HG02623 (cell line): ENCODE measurements around the gene S100A16.
A peak's percentile ranks its signal among the peaks of the same experiment; 100 is the strongest.
"Not testable (repeated sequence)": the region's sequence is repeated elsewhere in the genome, so short reads cannot be mapped to it uniquely, and the experiment has no call there.

ENCODE experiments used
- ATAC-seq: cut with Tn5 transposase; IDR thresholded peaks from one replicate; pipeline ENCODE4 v1.9.1; 2021; ENCODE audit warnings: moderate library complexity; ENCODE audit not compliant: unreplicated experiment

Gene S100A16, protein sequence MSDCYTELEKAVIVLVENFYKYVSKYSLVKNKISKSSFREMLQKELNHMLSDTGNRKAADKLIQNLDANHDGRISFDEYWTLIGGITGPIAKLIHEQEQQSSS

DNA sequence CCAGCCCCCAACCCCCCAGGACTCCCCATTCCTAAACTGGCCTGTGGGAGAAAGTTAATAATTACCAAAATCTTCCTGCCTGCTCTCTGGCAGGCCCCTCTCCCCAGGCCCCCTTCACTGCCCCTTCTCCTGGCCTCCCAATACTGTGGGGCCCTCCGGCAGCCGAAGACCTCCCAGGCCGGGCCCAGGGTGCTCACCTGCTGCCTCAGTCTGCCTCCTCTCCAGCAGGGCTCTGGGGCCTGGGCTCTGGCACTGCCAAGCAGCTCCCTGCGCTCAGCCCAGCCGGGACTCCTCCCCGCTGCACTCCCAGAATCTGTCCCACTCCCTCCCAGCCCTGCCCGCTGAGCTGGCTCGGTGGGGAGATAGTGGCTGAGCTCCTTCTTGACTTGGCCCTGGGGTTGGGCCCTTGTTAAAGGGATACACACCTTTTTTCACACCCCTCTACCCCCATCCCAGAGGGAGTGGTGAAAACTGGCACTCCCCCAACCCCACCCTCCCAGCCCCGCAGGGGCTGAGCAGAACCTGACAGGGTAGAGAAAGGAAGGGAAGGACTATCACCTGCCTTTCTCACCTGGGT is at the start of gene S100A16:
TSS of gene S100A16 (minus strand) at position 383 of the 577 bp plus-strand sequence. CDS start 4,986 bp downstream, outside the sequence.
- ATAC-seq = no peak

DNA sequence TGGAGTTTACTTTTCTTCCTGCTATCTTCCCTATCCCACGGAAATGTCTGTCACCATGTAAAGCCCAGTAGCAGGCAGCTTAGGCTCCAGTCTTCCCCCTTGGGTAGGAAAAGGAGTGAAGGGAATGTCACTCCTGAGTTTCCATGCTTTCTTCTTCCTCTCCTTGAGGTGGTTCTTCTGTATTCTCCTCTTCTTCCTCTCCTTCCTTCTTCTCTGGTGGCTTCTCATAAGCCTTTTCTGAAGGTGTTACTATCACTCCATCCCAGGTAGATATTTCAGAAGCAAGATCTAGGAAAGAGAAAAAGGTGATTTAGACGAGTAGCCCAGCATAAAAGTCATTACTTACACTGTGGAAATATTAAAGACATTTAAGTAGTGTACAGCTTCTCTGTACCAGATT is 49.3 kb upstream of the S100A16 start:
- ATAC-seq = no peak

DNA sequence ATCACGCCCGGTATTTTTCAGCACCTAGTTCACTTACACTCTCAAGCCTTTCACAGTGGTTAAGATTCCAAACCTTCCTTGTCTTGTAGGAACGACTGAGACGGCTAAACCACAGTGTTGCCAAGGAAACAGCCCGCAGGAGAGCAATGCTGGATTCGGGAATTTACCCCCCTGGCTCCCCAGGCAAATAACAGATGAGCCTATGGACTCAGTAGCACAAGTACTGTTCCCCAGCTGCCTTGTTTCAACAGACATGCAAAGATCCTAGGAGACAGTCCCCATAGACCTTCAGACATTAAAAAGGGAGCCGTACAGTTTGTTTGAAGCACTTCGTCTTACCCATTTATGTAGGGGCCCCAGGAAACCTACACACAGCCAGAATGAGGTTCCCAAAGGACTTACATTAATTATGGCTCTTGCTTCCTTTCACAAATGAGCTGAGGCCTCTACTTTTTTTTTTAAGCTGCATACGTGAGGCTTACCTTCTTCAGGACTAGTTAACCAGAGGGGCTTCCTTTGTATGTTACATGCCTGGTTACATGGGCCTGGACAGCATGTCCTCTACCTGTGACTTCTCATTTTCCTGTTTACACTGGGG is 48.3 kb upstream of the S100A16 start:
- ATAC-seq = no peak

DNA sequence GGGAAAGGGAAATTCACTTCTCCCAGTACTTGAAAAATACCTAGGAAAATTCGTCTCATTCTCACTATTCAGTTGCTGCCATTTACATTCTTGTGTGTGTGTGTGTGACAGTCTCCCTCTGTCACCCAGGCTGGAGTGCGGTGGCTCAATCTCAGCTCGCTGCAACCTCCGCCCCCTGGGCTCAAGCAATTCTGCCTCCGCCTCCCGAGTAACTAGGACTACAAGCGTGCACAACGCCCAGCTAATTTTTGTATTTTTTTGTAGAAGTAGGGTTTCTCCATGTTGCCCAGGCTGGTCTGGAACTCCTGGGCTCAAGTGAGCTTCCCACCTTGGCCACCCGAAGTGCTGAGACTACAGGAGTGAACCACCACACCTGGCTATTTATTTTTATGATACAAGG is 46.7 kb upstream of the S100A16 start:
- no peak for ATAC-seq

DNA sequence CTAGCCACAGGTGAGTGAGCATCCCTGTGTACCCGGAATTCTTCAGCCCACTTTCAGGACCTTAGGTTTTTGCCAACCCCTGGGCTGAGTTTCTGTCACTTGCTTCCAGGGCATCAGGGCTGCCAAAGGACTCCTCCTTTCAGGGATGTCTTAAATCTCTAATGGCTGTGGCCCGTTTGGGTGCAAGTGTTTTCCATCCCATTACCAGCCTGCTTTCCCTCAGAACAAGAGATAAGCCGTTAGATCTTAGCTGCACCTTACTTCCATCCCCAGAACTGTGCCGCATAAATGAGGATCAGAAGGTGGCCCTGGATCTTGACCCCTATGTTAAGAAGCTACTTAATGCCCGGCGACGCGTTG is 46.2 kb upstream of the S100A16 start:
- no peak for ATAC-seq

DNA sequence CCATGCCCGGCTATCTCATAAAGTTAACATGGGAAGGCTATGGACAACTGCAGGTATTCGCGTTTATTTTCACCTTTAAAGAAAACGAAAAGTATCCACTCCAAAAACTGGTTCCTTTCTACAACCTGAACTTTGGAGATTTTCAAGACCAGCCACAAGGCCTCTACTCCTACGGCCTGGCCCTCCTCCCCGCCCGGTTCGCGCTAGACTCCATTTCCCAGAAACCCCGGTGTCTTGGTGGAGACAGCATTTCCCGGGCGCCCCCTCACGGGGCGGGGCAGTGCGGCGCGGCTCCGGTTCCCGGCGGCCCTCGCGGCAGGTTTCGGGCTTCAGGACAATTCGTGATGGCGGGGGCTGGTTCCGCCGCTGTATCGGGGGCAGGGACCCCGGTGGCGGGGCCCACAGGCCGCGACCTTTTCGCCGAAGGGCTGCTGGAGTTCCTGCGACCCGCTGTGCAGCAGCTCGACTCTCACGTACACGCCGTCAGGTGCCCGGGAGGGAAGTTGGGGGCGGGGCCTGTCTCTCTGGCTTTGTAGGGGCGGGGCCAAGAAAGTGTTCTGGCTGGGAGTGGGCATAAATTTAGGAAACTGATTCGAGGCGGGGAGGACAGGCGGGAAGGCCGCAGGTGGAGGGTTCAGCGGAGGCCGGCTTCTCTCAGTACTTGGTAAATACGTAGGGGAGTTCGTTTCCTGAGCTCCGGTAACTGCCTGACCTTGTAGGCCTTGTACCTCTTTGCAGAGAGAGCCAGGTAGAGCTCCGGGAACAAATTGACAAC is 45.6 kb upstream of the S100A16 start, which contains the start of gene SNAPIN:
TSS of gene SNAPIN (plus strand) at position 304 of the 775 bp plus-strand sequence. CDS start at position 345, 41 bp downstream.
- ATAC-seq = peak; percentile 94

DNA sequence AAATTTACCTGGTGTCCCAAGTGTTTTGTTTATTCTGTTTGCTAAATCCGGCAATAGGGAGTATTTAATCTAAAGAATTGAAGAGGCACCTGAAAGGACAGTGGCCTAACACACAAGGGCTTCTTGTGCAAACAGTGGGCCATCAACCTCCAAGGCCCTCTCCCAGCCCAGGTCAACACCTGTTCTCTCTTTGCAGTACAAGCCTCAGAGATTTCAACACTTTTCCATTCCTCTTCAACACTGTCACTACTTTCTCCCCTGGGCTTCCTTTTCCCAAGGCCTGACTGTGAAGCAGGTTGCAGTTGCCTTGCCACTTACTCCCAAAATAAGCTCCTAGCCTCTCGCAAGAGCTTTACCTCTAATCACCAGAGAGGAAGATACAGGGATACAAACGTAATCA is 42.4 kb upstream of the S100A16 start:
- no peak for ATAC-seq

DNA sequence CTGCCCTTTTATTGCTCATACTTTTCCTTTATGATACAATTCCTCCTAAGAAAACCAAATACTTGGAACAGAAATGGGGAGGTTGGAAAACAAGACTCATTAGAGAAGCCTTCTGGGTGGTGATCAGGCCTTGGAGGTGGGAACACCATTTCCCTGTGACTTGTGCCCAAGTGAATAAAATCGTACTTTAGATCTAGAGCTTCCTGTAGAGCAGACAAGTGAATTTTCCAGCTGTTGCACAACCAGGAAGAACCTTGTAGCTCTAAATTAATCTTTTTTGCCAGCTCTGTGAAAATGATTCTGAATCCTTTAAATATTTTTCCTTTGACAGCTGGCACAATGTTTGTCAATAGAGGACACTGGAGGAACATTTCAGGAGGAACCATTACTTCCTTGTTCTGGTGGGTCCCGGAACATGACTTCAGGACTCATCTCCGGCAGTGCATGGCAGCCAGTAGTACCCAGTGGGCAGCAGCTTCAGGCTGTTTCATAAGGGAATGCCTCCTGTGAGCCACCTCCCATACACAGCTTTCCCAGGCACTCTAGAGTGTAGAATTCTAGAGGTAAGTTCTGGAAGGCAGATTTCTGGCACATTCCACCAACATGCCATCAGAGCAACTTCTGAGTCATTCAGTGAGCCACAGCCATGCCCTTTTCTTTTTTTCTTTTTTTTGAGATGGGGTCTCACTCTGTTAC is 40.0 kb upstream of the S100A16 start:
- no peak for ATAC-seq

DNA sequence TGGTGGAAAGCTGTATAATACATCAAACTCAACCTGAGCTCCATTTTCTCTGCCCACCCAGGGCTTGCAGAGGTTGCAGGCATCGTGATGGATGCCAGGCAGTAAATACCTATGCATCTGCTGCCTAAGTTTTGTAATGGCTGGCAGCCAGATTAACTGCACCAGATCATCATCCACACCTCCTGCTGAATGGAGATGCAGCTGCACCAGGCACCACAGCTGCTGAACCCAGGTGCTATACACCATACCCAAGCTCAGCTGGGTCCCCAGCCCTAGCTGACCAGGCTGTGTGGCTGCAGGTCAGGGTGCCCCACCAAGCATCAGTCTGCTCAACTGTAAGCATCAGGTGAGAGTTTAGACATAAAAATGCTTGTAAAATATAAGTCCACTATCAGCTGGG is 38.8 kb upstream of the S100A16 start:
- ATAC-seq = no peak

DNA sequence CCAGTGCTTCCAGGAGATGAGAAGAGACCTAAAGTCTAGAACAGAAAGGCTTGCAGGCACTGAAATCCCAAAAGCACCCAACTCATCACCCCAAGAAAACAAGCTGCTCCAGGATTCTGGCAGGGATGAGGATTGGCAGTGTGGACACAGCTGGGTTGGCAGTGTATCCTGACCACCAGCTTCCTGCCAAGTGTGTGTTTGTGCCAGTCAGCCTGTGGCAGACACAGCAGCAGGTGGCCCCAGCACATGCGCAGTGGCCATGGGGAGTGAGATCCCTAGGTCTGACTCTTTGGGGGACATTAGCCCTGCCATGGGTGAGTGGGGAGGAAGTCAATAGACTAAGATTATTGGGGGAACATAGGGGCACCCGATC is 36.9 kb upstream of the S100A16 start:
- no peak for ATAC-seq

DNA sequence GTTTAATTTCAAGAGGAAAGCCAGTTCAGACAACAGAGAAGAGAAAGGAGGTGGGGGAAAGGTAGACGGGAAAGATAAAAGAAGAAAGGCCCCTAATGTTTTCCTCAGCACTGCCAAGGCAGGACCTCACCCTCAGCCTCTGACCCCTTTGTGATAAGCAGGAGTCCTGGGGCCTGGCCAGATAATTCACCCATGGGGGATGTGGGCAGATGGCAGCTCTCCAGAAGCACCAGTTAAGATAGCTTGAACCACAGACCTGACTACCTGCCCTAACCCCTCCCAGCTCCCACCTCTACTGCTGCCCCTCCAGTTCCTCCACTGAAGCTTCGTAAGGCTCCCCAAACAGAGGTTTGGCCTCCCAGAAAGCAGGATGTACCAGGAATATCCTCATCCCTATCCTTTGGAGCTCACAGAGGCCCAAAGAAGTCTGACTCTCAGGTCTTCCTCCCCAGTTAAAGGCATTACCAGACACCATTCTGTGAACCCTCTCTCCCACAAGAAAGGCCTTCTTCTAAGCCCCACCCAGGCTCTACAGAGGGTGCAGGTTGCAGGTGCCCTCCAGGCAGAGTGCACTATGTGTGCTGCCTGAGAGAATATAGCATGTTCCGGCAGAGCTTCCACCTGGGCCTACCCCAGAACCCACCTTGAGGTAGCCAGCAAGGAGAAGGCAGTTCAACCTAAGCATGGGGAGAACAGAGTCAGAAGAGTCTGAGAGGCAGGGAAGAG is 36.4 kb upstream of the S100A16 start:
- ATAC-seq = no peak

DNA sequence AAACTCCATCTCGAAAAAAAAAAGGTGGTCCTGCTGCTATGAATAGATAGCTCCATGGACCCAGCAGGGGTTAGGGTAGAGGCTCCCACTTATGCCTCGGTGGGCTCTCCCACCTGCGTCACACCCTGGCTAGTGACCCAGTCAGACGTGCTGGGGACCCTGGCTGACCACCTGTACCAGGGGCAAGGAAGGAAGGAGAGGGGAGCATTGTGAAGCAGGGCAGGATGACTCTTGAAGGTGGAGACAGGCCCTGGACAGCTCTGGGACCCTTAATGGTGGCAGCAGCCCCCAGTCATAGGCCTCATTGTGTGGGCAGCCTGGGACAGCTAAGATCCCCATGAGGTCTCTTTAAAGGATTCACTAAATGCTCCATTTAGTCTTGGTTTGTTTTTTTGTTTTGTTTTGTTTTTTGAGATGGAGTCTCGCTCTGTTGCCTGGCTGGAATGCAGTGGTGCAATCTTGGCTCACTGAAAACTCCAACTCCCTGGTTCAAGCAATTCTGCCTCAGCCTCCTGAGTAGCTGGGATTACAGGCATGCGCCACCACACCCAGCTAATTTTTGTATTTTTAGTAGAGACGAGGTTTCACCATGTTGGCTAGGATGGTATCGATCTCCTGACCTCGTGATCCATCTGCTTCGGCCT is 35.2 kb upstream of the S100A16 start:
- ATAC-seq = no peak

DNA sequence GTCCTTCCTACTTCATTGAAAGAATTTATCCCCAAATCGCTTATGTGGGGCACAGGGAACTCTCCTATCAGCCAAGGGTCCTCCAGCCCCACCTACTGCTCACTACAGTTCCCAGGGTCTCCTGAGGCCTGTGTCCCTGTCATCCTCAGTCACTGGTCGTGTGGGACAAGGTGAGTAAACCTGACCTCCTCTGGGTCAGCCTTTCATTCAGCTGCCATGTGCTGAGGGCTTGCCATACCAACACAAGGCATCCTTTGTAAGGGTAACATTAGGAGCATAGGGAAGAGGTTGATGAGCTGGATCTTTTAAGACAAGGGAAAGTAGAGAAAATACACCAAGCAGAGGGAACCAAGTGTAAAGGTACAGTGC is 34.4 kb upstream of the S100A16 start:
- no peak for ATAC-seq

DNA sequence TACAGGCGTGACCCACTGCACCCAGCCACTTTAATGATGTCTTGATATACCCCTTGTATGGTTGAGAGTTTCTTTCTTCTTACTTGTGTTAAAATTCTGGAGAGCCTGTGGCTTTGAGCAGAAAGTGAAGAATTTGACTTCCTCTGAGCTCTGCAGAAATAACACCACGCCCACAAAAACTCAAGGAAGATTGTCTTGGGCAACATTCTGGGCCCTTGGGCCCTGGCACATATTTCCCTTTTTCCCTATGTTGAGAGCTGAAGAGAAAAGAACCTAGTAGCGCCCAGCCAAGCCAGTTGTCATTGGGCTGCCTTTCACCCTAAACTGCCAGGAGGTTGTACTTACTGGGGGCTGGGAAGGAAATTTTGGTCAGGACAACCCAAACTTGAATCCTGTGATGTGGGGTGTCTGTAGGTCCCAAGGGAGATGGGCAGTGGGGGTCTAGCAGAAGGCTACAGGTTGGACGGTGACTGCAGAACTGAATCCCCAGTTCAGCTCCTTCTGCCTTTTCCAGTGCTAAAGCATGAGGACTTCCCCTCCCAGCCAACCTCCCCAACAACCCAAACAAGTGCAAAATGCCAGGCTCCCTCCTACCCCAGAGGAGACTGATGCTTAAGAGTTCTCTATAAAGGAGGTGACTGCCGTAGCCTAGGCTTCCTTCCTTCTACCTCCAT is 33.9 kb upstream of the S100A16 start:
- no peak for ATAC-seq

DNA sequence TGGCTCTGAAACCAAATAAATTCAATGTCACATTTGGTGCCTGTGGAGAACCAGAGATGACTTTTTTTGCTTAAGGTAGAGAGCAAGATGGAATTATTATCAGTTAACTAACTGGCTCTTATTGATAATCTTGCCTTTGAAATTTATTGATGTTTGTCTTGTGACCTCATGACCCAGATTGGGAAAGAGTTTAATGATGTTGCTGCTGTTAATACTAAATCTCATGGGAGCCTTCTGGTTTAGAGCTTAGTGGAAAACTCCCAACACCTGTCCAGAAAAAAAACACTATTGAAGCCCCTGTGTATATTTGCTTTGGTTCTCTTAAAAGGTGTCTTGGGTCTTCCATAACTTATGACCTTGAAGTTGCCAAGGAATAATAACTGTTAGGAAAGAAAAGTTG is 30.9 kb upstream of the S100A16 start:
- ATAC-seq = no peak

DNA sequence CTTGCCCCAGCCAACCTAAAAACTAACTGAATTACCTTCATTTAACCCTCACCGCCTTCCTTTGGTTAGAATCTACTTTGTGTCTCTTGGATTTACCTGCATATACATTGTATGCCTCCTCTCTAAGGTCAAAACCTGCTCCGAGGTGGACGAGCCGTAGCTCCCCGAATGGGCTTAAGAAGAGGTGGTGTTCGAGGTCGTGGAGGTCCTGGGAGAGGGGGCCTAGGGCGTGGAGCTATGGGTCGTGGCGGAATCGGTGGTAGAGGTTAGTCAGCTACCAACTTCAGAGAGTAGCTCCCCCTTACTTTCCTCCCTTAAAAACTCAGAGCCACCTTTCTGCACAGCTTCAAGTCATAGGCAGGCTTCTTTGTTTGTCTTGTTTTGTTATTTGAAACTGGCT is 30.2 kb upstream of the S100A16 start:
- no peak for ATAC-seq

DNA sequence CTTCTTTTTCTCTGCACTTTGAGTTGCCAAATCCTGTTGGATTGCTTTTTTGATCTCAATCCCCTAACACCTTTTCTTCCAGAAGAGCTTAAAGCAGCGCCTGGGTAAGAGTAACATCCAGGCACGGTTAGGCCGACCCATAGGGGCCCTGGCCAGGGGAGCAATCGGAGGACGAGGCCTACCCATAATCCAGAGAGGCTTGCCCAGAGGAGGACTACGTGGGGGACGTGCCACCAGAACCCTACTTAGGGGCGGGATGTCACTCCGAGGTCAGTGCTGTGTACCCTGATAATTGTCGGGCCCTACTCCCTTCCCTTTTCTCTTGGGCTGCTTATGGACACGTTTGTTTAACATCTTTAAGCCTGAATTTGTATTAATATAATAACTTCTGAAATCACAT is 29.2 kb upstream of the S100A16 start:
- no peak for ATAC-seq

DNA sequence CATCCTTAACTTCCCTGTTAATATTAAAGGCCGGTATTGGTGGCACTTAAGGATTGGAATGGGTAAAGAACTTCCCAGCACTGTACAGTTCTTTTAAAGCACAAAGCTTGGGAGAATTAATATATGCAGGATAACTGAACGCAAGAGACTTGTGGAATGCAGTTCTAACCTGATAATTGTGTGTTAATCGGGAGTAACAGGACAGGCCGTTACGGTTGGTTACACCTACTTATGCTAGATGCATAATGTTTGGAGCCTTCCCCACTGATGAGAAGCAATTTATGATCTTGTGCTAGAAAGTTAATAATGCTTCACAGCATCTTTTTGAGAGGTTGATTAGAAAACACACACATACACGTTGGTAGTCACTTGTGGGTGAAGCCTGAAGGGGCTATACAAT is 27.9 kb upstream of the S100A16 start:
- ATAC-seq = no peak

DNA sequence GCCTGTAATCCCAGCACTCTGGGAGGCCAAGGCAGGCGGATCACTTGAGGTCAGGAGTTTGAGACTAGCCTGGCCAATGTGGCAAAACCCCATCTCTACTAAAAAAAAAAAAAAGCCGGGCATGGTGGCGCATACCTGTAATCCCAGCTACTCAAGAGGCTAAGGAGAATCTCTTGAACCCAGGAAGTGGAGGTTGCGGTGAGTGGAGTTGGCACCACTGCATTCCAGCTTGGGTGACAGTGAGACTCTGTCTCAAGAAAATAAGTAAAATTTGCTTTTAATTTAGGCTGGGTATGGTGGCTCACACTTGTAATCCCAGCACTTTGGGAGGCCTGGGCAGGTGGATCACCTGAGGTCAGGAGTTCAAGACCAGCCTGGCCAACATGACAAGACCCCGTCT is 27.3 kb upstream of the S100A16 start:
- ATAC-seq = not testable (repeated sequence)

DNA sequence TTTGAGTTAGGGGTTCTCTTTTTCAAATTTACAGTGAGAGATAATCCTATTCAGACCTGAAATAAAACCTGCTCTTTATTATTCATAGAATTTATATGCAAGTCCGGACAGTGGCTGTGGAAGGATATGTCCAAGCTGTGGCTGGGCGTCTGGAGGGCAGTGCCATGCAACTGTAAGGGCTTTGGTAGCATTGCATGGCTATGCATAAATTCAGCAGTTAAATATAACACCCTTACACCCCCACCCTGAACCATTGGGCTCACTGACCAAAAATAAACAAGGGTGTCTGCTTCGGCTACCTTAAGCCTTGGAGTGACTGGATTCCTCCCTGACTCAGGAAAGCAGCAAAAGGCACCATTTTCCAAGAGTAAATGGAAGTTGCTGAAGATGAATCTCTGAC is 26.3 kb upstream of the S100A16 start:
- ATAC-seq = no peak
